ENCODE results near the gene COX6A2.

Gene COX6A2

DNA sequence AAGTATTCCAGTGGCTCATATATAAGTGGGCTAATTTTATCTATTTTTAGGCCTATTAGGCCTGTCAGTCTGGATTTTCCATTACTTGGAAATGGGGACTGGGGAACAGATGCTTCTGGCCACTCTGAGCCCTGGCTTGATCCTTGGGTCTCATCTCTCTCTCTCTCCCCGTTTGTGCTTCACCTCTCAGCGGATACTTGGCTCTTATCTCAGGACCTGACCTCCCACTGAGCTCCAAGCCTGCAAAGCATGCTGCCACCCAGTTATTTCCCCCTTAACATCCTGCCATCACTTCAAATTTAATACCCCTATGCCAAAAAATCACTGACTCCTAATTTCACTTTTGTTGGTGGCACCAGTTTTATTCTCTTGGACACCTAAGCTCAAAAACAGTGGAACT lies 10.3 kb upstream of the COX6A2 start:
- H3K4me3 ChIP-seq (ENCODE audit: low read depth, low read length), result no peak overlapping the region
- H2AFZ ChIP-seq, result no peak overlapping the region
- H3K9me3 ChIP-seq (ENCODE audit: control insufficient read depth, low read length), result no peaks in the 10 kb centered on the region
- no peak overlapping the region for H3K27ac ChIP-seq
- H3K9ac ChIP-seq, result no peak overlapping the region
- no peaks in the 10 kb centered on the region for H3K36me3 ChIP-seq (ENCODE audit: control insufficient read depth, insufficient read depth, low read length)
- H3K79me2 ChIP-seq, result no peaks in the 10 kb centered on the region
- no peaks in the 10 kb centered on the region for H3K4me1 ChIP-seq
- TF ChIP-seq, protein P1, sequence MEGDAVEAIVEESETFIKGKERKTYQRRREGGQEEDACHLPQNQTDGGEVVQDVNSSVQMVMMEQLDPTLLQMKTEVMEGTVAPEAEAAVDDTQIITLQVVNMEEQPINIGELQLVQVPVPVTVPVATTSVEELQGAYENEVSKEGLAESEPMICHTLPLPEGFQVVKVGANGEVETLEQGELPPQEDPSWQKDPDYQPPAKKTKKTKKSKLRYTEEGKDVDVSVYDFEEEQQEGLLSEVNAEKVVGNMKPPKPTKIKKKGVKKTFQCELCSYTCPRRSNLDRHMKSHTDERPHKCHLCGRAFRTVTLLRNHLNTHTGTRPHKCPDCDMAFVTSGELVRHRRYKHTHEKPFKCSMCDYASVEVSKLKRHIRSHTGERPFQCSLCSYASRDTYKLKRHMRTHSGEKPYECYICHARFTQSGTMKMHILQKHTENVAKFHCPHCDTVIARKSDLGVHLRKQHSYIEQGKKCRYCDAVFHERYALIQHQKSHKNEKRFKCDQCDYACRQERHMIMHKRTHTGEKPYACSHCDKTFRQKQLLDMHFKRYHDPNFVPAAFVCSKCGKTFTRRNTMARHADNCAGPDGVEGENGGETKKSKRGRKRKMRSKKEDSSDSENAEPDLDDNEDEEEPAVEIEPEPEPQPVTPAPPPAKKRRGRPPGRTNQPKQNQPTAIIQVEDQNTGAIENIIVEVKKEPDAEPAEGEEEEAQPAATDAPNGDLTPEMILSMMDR (IDR thresholded peaks at IDR 0.05), result no peak
- no peak overlapping the region for H3K4me2 ChIP-seq (ENCODE audit: low read length)
- no peaks in the 10 kb centered on the region for H3K27me3 ChIP-seq (ENCODE audit: control insufficient read depth, insufficient read depth, low read length)

GRCh38 chr16:31436221-31437045 lies 8.3 kb upstream of the COX6A2 start:
- H3K27ac ChIP-seq, result no peak overlapping the region
- no peak overlapping the region for H2AFZ ChIP-seq
- H3K9me3 ChIP-seq (ENCODE audit: control insufficient read depth, low read length), result no peaks in the 10 kb centered on the region
- H3K4me3 ChIP-seq (ENCODE audit: low read depth, low read length), result no peak overlapping the region
- no peaks in the 10 kb centered on the region for H3K79me2 ChIP-seq
- H3K27me3 ChIP-seq (ENCODE audit: control insufficient read depth, insufficient read depth, low read length), result no peaks in the 10 kb centered on the region
- TF ChIP-seq, protein P1 (IDR thresholded peaks at IDR 0.05), result no peak
- no peak overlapping the region for H3K9ac ChIP-seq
- no peaks in the 10 kb centered on the region for H3K36me3 ChIP-seq (ENCODE audit: control insufficient read depth, insufficient read depth, low read length)
- H3K4me1 ChIP-seq, result no peaks in the 10 kb centered on the region
- no peak overlapping the region for H3K4me2 ChIP-seq (ENCODE audit: low read length)

GRCh38 chr16:31435341-31436220 lies 7.4 kb upstream of the COX6A2 start:
- H3K9ac ChIP-seq, result no peak overlapping the region
- H3K27me3 ChIP-seq (ENCODE audit: control insufficient read depth, insufficient read depth, low read length), result no peaks in the 10 kb centered on the region
- no peak overlapping the region for H3K27ac ChIP-seq
- no peak overlapping the region for H2AFZ ChIP-seq
- no peak overlapping the region for H3K4me2 ChIP-seq (ENCODE audit: low read length)
- H3K4me3 ChIP-seq (ENCODE audit: low read depth, low read length), result no peak overlapping the region
- H3K36me3 ChIP-seq (ENCODE audit: control insufficient read depth, insufficient read depth, low read length), result no peaks in the 10 kb centered on the region
- no peaks in the 10 kb centered on the region for H3K79me2 ChIP-seq
- TF ChIP-seq, protein P1 (IDR thresholded peaks at IDR 0.05), result no peak
- H3K4me1 ChIP-seq, result no peaks in the 10 kb centered on the region
- H3K9me3 ChIP-seq (ENCODE audit: control insufficient read depth, low read length), result no peaks in the 10 kb centered on the region

GRCh38 chr16:31430380-31431052 lies 2.4 kb upstream of the COX6A2 start:
- H3K4me1 ChIP-seq, result peaks cover 2% of the 10 kb centered on the region
- H2AFZ ChIP-seq, result no peak overlapping the region
- H3K36me3 ChIP-seq (ENCODE audit: control insufficient read depth, insufficient read depth, low read length), result no peaks in the 10 kb centered on the region
- H3K9me3 ChIP-seq (ENCODE audit: control insufficient read depth, low read length), result no peaks in the 10 kb centered on the region
- H3K27ac ChIP-seq, result no peak overlapping the region
- no peak overlapping the region for H3K9ac ChIP-seq
- no peak overlapping the region for H3K4me3 ChIP-seq (ENCODE audit: low read depth, low read length)
- no peaks in the 10 kb centered on the region for H3K79me2 ChIP-seq
- TF ChIP-seq, protein P1 (IDR thresholded peaks at IDR 0.05), result no peak
- H3K27me3 ChIP-seq (ENCODE audit: control insufficient read depth, insufficient read depth, low read length), result no peaks in the 10 kb centered on the region
- H3K4me2 ChIP-seq (ENCODE audit: low read length), result no peak overlapping the region

Measured in parathyroid adenoma (tissue), 2 donors.